Measurements from ENCODE around the gene RHOXF1.
"Not testable (repeated sequence)": the region's sequence is repeated elsewhere in the genome, so short reads cannot be mapped to it uniquely, and the experiment has no call there.

RHOXF1 gene, protein sequence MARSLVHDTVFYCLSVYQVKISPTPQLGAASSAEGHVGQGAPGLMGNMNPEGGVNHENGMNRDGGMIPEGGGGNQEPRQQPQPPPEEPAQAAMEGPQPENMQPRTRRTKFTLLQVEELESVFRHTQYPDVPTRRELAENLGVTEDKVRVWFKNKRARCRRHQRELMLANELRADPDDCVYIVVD

DNA sequence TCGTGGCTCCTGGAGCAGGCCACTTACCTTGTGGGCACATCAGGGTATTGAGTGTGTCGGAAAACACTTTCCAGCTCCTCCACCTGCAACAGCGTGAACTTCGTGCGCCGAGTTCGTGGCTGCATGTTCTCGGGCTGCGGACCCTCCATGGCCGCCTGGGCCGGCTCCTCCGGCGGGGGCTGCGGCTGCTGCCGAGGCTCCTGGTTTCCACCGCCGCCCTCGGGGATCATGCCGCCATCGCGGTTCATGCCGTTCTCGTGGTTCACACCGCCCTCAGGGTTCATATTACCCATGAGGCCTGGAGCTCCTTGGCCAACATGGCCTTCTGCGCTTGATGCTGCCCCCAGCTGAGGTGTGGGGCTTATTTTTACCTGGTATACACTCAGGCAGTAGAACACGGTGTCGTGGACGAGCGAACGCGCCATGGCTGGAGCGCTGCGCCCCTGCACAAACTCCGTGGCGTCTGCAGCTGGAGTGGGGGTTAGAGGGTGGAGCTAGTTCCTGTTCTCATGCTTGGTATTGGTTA, at the start of gene RHOXF1:
Gene RHOXF1 (minus strand): TSS at position 476 of the 526 bp plus-strand sequence. CDS start 51 bp downstream, at position 425.
- DNase-seq (ENCODE audit: low read depth), result no peak

DNA sequence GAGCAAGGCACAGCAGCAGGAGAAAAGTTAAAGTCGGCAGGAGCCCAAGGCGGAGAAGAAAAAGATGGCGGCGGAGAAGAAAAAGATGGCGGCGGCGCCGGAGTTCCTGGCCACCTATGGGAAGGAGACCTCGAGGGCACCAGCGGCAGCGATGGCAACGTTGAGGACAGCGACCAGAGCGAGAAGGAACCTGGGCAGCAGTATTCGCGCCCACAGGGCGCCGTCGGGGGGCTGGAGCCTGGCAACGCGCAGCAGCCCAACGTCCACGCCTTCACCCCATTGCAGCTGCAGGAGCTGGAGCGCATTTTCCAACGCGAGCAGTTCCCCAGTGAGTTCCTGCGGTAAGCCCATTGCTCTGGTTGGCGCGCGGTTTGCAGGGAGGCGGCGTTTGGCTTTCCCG, 43.4 kb upstream of the RHOXF1 start:
- DNase-seq (ENCODE audit: low read depth), result not testable (repeated sequence)

DNA sequence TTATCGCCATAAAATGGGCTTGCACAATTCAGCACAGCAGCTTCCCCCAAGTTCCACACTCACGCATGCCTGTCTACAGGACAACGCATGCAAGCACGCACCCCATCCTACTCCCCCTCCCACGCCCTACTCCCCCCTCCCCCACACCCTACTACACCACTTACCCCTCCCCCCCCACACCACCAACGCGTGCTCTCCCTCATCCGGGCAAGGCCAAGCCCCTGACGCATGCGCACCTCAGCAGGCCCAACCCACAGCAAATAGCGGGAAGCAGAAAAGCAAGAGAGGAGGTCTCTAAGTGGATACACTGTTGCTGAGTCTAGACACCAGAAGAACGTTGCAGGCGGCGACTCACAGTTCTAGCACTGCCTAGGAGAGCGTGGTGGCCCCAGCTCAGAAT, 42.6 kb upstream of the RHOXF1 start, which contains the start of gene RHOXF2:
Gene RHOXF2 (plus strand): TSS at position 301 of the 400 bp plus-strand sequence. CDS start 138 bp downstream, outside the sequence.
- DNase-seq (ENCODE audit: low read depth), result not testable (repeated sequence)

DNA sequence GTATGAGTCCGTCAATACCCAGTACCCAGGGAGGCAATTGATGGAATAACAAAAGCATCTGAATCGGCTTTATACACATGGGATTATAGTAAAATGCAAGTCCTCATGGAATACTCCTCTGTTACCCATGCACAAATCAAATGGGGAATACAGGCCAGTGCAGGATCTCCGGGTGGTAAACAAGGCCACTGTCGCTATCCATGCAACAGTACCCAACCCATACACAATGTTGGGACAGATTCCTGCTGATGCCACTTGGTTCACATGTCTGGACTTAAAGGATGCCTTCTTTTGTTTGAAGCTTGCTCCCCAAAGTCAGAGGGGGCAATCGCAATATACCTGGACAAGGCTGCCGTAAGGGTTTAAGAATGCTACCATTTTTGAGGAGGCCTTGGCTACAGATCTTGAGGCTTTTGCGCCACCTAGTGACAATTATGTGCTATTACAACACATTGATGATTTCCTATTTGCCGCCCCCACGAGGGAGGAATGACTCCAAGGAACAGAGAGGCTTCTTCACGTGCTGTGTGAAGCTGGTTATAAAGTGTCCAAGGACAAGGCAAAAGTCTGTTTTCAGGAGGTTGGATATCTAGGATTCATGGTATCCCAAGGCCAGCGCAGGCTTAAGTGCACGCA, 34.5 kb upstream of the RHOXF1 start:
- DNase-seq (ENCODE audit: low read depth), result not testable (repeated sequence)

DNA sequence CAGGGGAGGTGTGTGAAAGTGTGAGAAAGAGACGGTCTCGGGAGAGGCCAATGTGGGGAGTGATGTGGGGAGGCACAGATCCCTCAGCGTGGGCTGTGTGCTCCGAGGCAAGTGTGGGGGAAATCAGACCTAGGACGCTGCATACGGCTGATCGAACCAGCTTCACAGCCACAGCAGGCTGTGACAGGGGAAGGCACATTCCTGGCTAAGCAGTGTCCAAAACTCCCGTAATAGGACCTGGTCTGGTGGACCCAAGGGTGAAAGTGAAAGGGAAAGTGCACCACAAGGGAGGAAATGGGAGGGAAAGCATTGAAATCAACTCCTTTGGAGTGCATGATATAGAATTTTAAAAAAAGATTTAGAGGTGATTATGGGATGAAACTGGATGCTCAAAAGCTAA, 31.8 kb upstream of the RHOXF1 start:
- DNase-seq (ENCODE audit: low read depth), result no peak

DNA sequence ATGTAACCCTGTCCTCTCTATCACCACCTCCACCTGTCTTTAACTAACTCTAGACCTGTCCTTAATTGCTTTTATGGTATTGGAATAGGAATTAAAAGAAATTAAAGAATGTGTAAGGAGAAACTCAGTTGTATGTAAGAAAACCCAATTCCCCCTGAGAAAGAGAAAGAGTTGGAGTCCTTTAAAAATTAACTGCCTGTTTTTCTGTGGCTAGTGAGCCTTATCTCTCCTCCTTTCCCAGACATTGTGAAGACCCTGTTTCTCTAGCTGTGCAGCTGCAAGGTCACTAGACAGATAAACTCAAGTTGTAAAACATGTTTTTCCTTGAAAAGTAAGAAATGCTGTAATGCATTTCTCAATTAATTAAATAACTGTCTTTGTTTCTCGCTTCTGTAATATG, 30.6 kb upstream of the RHOXF1 start:
- DNase-seq (ENCODE audit: low read depth), result not testable (repeated sequence)

DNA sequence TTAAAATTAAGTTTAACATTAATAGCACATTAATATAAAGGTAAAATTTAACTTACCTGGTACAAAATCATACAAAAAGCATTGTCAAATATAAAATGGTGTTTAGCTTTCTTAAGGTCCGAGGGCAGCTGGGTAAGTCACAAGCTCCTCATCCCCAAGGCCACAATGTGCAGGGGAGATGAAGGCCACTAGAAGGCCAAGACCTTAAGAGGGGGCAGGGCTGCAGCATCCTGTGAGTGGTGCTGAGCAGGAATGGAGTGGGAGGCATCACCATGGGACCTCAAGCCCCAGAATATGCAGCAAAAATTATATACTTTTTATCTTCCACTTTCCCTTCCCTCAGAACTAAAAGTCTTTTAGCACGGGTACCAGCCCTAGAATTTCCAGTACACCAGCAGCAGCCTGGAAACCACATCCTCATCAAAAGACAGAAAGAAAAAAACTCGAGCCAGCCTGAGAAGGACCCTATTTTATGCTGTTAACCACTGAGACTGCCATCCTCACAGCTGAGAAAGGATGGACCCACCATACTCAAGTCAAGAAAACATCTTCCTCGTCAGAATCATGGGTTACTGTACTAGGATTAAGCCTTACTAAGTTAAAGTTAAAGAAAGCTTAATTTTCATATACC, 29.7 kb upstream of the RHOXF1 start:
- no peak for DNase-seq (ENCODE audit: low read depth)

DNA sequence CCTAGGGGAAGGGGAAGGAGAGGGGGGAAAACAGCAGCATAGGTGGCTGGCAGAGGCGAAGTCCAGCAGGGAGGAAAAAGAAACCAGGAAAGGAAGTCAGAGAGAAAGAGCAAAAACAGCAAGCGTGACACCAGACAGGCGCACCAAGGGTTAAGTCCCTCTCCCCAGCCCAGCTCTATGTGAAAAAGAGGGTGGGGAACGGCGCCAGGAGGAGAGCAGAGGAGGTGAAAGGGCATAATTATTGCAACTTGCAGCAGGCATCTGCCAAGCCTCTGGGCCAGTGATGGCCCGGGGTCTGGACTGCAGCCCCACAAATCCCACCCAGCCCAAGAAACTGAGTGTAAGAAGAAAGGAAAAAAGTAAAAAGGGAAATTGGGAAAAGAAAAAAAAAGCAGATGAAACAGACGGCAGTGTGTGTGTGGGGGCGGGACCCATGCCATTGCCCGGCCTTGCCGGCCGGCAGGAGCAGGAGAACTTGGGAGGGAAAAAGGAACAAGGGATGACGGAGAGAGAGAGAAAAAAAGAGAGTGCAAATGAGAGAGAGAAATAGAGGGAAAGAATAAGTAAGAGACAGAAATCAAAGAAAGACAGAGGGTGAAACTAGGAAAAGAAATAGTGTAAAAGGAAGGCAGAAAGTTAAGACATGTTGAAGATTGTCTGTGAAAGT, 28.6 kb upstream of the RHOXF1 start:
- no peak for DNase-seq (ENCODE audit: low read depth)

DNA sequence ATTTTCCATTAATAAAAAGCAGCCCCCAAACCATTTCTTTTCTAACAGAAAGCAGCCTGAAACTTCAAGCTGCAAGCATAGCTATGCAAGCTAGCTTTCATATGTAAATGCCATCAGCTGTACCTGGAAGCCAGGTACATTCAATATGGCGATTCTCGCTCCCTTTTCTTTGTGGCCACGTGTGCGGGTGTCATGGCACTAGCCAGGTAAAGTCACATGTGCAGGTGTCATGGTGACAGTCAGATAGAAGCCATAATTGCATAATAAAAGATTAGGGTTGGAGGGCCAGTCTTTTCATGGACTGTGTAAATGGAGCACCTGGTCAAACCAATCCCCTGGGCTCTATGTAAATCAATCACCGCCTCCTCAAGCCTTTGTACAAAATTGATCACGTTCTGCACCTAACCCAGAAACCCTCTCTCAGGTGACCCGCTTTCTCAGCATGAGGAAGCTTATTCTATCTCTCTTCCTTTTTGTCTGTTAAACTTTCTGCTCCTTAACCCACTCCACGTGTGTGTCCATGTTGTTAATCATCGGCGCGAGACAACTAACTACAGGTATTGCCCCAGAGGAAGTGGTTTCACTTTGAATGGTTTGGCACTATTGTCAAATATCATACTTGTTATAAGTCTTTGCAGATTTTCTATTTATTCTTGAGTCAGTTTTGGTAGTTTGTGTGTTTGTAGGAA, 24.7 kb upstream of the RHOXF1 start:
- no peak for DNase-seq (ENCODE audit: low read depth)

DNA sequence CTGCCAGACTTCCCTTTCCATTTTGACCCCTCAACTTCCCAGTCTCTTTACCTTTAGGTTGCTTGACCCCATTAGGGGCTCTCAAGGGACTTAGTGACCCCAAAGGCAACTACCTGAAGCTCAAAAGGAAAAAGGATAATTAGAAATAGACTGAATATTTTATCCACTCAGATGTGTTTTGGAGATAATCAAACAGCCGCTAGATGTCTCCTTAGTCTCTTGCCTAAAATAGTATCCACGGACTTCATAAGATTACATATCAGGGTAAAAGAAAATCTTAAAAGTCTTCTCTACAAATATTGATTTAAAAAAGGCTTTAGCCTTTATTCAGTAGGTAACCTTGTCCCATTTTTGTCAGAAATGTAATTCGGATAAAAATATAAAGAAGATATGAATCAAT, 21.7 kb upstream of the RHOXF1 start:
- DNase-seq (ENCODE audit: low read depth), result no peak

DNA sequence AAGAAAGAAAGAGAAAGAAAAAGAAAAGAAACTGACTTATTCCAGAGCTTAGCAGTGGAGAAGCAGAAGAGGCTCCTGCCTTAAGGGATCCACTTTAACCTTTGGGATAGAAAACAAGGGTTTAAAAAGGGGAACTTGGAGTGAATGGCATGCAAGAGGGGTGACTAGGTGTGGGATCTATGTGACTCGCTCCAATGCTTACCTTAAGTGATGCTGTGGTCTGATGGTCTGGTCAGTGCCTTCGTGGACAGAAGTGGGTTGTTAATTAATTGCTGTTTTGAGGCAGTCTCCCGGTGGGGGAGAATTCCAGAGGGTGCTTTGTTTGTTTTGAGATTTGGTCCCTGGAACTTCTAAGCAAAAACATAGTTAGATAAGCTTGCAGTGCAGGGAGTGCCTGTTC, 21.1 kb upstream of the RHOXF1 start:
- no peak for DNase-seq (ENCODE audit: low read depth)

DNA sequence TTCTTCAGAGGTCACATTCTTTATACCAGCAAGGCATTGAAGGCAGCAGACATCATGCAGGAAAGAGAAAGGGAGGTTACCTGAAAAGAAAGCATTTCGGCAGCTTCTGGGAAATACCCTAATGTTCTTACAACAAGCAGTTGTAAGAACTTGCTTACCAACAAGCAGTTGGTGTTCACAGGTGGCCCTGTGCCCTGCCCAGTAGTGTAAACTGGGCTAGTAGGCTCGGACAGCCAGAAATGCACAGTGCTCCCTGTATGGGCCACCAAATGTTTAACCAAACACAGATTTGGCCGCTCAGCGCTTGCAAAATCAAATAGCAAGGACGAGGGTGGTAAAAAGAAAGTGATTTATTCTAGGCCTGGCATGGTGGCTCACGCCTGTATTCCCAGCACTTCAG, 20.4 kb upstream of the RHOXF1 start:
- DNase-seq (ENCODE audit: low read depth), result no peak

DNA sequence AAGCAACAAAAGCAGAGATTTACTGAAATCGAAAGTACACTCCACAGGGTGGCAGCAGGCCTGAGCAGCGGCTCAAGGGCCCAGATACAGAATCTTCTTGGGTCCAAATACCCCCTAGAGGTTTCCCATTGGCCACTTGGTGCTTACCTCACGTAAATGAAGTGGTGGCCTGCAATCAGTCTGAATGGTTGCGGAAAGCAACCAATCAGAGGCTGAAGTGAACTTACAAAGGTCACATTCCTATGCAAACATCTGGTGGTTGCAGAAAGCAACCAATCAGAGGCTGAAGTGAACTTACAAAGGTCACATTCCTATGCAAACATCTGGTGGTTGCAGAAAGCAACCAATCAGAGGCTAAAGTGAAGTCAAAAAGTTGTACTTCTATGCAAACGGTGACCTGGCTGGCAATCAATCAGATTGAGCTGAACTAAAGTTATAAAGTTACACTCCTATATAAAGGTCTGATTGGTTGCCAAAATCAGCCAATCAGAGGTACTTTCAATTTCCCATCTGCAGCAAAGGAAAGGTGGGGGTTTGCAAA, 12.7 kb upstream of the RHOXF1 start:
- DNase-seq (ENCODE audit: low read depth), result not testable (repeated sequence)

DNA sequence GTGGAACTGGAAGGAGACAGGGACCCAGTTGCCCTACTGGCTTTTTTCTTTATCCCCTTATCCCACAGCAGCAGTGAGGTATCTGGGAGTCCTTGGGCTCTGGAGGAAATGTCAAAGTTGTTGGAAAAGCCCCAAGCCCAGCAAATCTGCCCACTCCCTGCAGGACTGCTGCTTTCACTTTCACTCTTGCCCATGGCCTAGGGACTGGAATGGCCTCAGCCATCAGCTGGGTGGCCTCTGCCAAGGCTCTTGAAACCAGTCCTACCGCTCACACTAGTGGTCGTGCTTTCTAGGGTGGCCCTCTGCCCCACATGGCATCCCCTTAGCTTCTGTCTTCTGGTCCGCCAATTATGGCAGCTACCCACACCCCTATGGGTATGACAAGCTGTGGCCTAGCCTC, 9.7 kb upstream of the RHOXF1 start:
- no peak for DNase-seq (ENCODE audit: low read depth)

DNA sequence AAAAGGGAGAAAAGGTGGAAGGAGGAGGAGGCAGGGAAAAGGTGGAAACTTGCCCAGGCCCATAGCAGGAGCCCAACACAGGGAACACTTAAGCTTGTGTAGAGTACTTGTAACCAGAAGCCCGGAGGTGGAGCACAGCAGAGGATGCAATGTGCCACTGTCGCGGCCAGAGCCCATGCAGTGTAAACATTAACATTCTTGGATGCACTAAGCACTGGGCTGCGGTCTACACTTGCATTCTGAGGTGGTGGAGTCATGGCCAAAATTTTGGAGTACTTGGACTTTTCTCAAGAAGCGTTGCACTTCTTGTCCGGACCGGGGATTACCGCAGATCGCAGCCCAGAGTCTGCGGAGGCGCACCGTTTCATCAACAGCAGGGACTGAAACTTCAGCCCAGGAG, 4.5 kb upstream of the RHOXF1 start:
- DNase-seq (ENCODE audit: low read depth), result no peak

DNA sequence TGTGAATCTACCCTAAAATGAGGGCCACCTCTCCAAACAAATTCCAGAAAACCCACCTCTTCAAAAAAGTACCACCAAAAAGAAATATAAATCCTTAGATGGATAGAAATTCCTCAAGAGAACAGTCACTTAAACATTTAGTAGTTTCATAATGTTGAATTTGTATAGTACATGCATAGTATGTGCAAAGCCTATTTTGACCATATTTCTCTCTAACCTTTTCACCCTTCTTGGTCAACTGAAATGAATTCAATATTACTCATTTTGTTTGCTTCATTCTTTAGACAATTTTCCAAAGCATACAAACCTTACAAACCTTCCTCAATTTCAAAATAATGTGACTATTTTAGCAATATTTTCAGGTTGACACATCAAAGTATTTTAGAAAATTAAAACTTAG, 4.1 kb downstream of the RHOXF1 start:
- DNase-seq (ENCODE audit: low read depth), result no peak

DNA sequence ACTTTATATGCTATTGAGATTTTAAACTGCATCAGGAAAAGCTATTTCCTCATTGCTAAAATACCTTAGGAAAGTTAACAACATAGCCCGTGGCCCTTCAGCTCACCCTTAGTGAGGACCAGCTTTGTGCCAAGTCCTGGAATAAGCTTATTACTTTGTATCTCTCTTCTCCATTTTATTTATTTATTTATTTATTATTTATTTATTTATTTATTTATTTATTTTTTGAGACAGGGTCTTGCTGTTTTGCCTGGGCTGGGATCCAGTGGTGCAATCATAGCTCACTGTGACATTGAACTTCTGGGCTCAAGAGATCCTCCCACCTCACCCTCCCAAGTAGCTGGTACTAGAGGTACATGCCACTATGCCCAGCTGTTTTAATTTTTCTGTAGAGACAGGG, 6.3 kb downstream of the RHOXF1 start:
- DNase-seq (ENCODE audit: low read depth), result no peak

DNA sequence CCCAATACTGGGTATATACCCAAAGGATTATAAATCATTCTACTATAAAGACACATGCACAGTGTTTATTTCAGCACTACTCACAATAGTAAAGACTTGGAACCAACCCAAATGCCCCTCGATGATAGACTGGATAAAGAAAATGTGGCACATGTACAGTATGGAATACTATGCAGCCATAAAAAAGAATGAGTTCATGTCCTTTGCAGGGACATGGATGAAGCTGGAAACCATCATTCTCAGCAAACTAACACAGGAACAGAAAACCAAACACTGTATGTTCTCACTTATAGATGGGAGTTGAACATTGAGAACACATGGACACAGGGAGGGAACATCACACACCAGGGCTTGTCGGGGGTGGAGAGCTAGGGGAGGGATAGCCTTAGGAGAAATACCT, 11.0 kb downstream of the RHOXF1 start:
- not testable (repeated sequence) for DNase-seq (ENCODE audit: low read depth)

DNA sequence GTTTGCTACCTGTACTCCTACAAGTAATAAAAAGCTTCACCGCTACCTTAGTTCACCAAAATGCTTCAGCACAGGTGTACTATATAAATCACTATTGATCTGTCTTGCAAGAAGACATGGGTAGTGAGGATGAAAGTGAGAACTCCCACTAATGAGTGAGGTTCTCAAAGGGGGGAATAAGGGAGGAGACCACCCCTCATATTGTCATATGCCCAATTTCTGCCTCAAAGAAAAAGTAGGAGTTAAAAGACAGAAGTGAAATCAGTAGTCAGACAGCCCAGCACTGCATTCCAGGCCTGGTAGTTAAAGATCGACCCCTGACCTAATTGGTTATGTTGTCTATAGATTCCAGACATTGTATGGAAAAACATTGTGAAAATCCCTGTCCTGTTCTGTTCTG, 14.7 kb downstream of the RHOXF1 start:
- not testable (repeated sequence) for DNase-seq (ENCODE audit: low read depth)

DNA sequence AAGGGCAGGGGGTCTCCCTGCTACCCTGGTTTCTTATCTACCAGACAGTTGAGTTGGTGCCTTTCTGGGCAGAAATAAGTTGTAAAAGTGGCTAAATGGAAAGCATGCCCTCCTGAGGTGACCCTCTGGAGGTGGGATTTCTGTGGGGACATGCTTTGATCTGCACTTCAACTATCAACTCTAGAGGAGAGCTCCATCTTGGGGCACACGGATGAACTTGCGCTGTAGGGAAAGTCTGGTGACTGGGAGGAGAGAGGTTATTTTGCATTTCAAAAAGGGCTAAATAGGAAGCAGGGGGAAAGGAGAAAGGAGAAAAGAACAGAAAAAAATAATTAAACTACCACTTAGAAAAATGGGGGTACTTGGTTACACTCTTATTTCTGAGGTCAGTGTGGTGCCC, 25.5 kb downstream of the RHOXF1 start:
- DNase-seq (ENCODE audit: low read depth), result no peak

DNA sequence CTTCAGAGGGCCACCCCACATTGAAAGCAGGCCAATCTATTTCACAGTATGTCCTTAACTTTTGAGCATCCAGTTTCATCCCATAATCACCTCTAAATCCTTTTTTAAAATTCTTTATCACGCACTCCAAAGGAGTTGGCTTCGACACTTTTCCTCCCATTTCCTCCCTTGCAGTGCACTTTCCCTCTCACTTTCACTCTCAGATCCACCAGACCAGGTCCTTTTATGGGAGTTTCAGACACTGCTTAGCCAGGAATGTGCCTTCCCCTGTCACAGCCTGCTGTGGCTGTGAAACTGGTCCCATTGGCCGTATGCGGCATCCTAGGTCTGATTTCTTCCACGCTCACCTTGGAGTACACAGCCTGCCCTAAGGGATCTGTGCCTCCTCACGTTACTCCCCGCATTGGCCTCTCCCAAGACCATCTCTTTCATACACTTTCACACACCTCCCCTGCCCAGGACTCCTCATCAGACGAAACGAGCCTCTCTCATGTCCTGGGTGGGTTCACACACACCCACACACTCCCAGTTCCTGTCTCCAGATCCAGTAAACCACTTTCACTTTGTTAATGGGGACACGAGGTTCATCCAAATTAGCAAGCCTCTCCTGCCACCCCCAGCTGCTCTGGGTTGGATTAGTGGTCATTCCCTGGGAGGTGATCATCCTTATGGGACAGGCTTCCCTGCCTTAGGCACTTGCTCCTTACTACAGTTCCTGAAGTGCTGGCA, 28.3 kb downstream of the RHOXF1 start:
- no peak for DNase-seq (ENCODE audit: low read depth)
